GM23338 (cell line): ENCODE data around the gene AMIGO1. TPM values are rescaled to one million over a fixed set of nuclear protein-coding genes. Genes with fewer than 3 reads are reported as not detected.

ENCODE experiments used
- ATAC-seq: fragments of 200-7000 bp; cut with Tn5 transposase; 3 replicates; pipeline ENCODE4 v1.9.1; 2020
- DNase-seq: peaks from one replicate; pipeline ENCODE4 v3.0.0-alpha.2; 2015; ENCODE audit warnings: low spot score
- H2AFZ ChIP-seq: fragments of 200-600 bp; sonication (generic); 2 replicates; pipeline ENCODE4 v1.8.0; 2016; ENCODE audit warnings: antibody characterized with exemption, mild to moderate bottlenecking, moderate library complexity
- H3F3A ChIP-seq: fragments of 200-600 bp; sonication (generic); replicated peaks from 2 replicates; pipeline ENCODE4 v1.8.0; 2017; ENCODE audit warnings: antibody characterized with exemption, mixed run types, low read depth
- H3K27ac ChIP-seq: fragments of 200-600 bp; sonication (generic); 2 replicates; pipeline ENCODE4 v1.6.1; 2016; ENCODE audit warnings: low read depth
- H3K27me3 ChIP-seq: fragments of 200-600 bp; sonication (generic); 2 replicates; pipeline ENCODE4 v1.8.0; 2016; ENCODE audit warnings: mild to moderate bottlenecking, mixed run types, moderate library complexity; ENCODE audit not compliant: insufficient read depth
- H3K36me3 ChIP-seq: fragments of 200-600 bp; sonication (generic); 2 replicates; pipeline ENCODE4 v1.8.0; 2016; ENCODE audit warnings: mild to moderate bottlenecking; ENCODE audit not compliant: insufficient read depth
- H3K4me1 ChIP-seq: fragments of 200-600 bp; sonication (generic); 2 replicates; pipeline ENCODE4 v1.8.0; 2016; ENCODE audit warnings: mild to moderate bottlenecking, moderate library complexity; ENCODE audit not compliant: insufficient read depth
- H3K4me2 ChIP-seq: fragments of 200-600 bp; sonication (generic); 2 replicates; pipeline ENCODE4 v1.7.1; 2017; ENCODE audit warnings: mixed run types
- H3K4me3 ChIP-seq: fragments of 200-600 bp; sonication (generic); 2 replicates; pipeline ENCODE4 v1.6.1; 2016; ENCODE audit warnings: mixed run types
- H3K79me2 ChIP-seq: fragments of 200-600 bp; sonication (generic); replicated peaks from 2 replicates; pipeline ENCODE4 v1.8.0; 2017; ENCODE audit warnings: mild to moderate bottlenecking; ENCODE audit not compliant: insufficient read depth
- H3K9me2 ChIP-seq: fragments of 200-600 bp; sonication (generic); 2 replicates; pipeline ENCODE4 v1.8.0; 2017; ENCODE audit not compliant: insufficient read depth
- H4K20me1 ChIP-seq: fragments of 200-600 bp; sonication (generic); replicated peaks from 2 replicates; pipeline ENCODE4 v1.8.0; 2017; ENCODE audit warnings: mild to moderate bottlenecking; ENCODE audit not compliant: insufficient read depth
- H3K27ac Mint-ChIP-seq: 2 replicates; pipeline ENCODE4 v1.8.0; 2020; ENCODE audit warnings: inconsistent platforms, mild to moderate bottlenecking, moderate library complexity, mixed read lengths
- H3K27me3 Mint-ChIP-seq: 3 replicates; pipeline ENCODE4 v1.8.0; 2022; ENCODE audit warnings: low read depth, mild to moderate bottlenecking, moderate library complexity, mixed read lengths, inconsistent platforms; ENCODE audit not compliant: insufficient read depth, poor library complexity
- H3K36me3 Mint-ChIP-seq: 3 replicates; pipeline ENCODE4 v1.8.0; 2021; ENCODE audit warnings: low read depth, mild to moderate bottlenecking, inconsistent platforms, moderate library complexity, mixed read lengths
- H3K4me1 Mint-ChIP-seq: 3 replicates; pipeline ENCODE4 v1.8.0; 2020; ENCODE audit warnings: mild to moderate bottlenecking, inconsistent platforms, mixed read lengths
- H3K4me3 Mint-ChIP-seq: 3 replicates; pipeline ENCODE4 v1.8.0; 2021; ENCODE audit warnings: moderate library complexity, mild to moderate bottlenecking, inconsistent platforms, mixed read lengths
- H3K9me3 Mint-ChIP-seq: 3 replicates; pipeline ENCODE4 v1.8.0; 2020; ENCODE audit warnings: moderate library complexity, mild to moderate bottlenecking, inconsistent platforms, mixed read lengths
- POLR2AphosphoS5 ChIP-seq: IDR thresholded peaks from 2 replicates; pipeline ENCODE4 v1.6.1; 2016; ENCODE audit warnings: antibody characterized with exemption, low read depth
- STAT1 ChIP-seq: IDR thresholded peaks from one replicate; pipeline ENCODE4 v1.6.1; 2016; ENCODE audit warnings: antibody characterized with exemption; ENCODE audit not compliant: unreplicated experiment
- ZNF114 ChIP-seq: fragments of 250-450 bp; sonication (Bioruptor Pico); IDR thresholded peaks from 2 replicates; pipeline ENCODE4 v1.5.0; 2020; ENCODE audit warnings: mild to moderate bottlenecking, moderate library complexity
- ZNF462 ChIP-seq: fragments of 250-450 bp; sonication (Bioruptor Pico); IDR thresholded peaks from 2 replicates; pipeline ENCODE4 v1.5.0; 2020; ENCODE audit warnings: mild to moderate bottlenecking, moderate library complexity
- polyA plus RNA-seq: library from polyadenylated mRNA; unstranded; fragments of >200 nt; fragmentation: Nextera tagmentation; extraction: Ambion mirVana; gene quantifications from 2 replicates; pipeline ENCODE4 v1.2.1, GENCODE V29; 2016
- total RNA-seq: library from RNA; depleted of rRNA; stranded (reverse); fragments of >200 nt; shearing (Covaris generic); gene quantifications from 2 replicates; pipeline ENCODE4 v1.2.3, GENCODE V29; 2014
- TF ChIP-seq, protein P1 (sequence below): IDR thresholded peaks from one replicate; pipeline ENCODE4 v1.6.1; 2018; ENCODE audit warnings: antibody characterized with exemption; ENCODE audit not compliant: unreplicated experiment
- TF ChIP-seq, protein P2 (sequence below), 2 experiments: fragments of 200-600 bp in 1 of 2; sonication (generic) in 1 of 2; conservative IDR thresholded peaks; 2 replicates each; pipeline versions ENCODE4 v1.5.1 to v1.6.1; 2016 to 2017; ENCODE audit warnings: antibody characterized with exemption in 2 of 2, low read depth in 2 of 2, mild to moderate bottlenecking in 2 of 2, moderate library complexity in 1 of 2

Gene AMIGO1
- total and polyA plus RNA-seq, 2 experiments from 2014 or later, result 0.53 to 3.8 TPM

- no peak for TF ChIP-seq ZNF462
These were observed 32.7 kb downstream of the AMIGO1 start (continued) for GRCh38 chr1:109476825-109477224.

GRCh38 chr1:109475261-109475660 lies 34.3 kb downstream of the AMIGO1 start:
- no peak for DNase-seq
- no peak for ATAC-seq
- no peaks in the 10 kb centered on the region for H3K9me2 ChIP-seq
- no peaks in the 10 kb centered on the region for H3F3A ChIP-seq
- no peak overlapping the region for H3K27ac Mint-ChIP-seq
- H3K79me2 ChIP-seq, result no peaks in the 10 kb centered on the region
- no peaks in the 10 kb centered on the region for H3K36me3 ChIP-seq
- H4K20me1 ChIP-seq, result no peaks in the 10 kb centered on the region
- peaks cover 10% of the 10 kb centered on the region for H3K27me3 Mint-ChIP-seq
- no peak overlapping the region for H3K4me2 ChIP-seq
- H3K4me1 ChIP-seq, result no peaks in the 10 kb centered on the region; the same call in 1 of the 2 replicates
- H3K9me3 Mint-ChIP-seq, result no peaks in the 10 kb centered on the region; the same call in 2 of the 3 replicates
- H3K4me1 Mint-ChIP-seq, result peaks cover 10% of the 10 kb centered on the region
- H3K4me3 ChIP-seq, result no peak overlapping the region
- no peak for TF ChIP-seq POLR2AphosphoS5
- TF ChIP-seq, protein P1, sequence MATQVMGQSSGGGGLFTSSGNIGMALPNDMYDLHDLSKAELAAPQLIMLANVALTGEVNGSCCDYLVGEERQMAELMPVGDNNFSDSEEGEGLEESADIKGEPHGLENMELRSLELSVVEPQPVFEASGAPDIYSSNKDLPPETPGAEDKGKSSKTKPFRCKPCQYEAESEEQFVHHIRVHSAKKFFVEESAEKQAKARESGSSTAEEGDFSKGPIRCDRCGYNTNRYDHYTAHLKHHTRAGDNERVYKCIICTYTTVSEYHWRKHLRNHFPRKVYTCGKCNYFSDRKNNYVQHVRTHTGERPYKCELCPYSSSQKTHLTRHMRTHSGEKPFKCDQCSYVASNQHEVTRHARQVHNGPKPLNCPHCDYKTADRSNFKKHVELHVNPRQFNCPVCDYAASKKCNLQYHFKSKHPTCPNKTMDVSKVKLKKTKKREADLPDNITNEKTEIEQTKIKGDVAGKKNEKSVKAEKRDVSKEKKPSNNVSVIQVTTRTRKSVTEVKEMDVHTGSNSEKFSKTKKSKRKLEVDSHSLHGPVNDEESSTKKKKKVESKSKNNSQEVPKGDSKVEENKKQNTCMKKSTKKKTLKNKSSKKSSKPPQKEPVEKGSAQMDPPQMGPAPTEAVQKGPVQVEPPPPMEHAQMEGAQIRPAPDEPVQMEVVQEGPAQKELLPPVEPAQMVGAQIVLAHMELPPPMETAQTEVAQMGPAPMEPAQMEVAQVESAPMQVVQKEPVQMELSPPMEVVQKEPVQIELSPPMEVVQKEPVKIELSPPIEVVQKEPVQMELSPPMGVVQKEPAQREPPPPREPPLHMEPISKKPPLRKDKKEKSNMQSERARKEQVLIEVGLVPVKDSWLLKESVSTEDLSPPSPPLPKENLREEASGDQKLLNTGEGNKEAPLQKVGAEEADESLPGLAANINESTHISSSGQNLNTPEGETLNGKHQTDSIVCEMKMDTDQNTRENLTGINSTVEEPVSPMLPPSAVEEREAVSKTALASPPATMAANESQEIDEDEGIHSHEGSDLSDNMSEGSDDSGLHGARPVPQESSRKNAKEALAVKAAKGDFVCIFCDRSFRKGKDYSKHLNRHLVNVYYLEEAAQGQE, result no peak
- no peak for TF ChIP-seq STAT1
- no peak for TF ChIP-seq ZNF114 (CRISPR knock-in tag)
- TF ChIP-seq, protein P2, sequence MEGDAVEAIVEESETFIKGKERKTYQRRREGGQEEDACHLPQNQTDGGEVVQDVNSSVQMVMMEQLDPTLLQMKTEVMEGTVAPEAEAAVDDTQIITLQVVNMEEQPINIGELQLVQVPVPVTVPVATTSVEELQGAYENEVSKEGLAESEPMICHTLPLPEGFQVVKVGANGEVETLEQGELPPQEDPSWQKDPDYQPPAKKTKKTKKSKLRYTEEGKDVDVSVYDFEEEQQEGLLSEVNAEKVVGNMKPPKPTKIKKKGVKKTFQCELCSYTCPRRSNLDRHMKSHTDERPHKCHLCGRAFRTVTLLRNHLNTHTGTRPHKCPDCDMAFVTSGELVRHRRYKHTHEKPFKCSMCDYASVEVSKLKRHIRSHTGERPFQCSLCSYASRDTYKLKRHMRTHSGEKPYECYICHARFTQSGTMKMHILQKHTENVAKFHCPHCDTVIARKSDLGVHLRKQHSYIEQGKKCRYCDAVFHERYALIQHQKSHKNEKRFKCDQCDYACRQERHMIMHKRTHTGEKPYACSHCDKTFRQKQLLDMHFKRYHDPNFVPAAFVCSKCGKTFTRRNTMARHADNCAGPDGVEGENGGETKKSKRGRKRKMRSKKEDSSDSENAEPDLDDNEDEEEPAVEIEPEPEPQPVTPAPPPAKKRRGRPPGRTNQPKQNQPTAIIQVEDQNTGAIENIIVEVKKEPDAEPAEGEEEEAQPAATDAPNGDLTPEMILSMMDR (conservative IDR thresholded peaks at IDR 0.05; ENCODE audit: low read depth in 2 of 2), result no peak
- H3K36me3 Mint-ChIP-seq, result no peaks in the 10 kb centered on the region
- H3K4me3 Mint-ChIP-seq, result no peak overlapping the region
- H3K27ac ChIP-seq, result no peak overlapping the region
- peaks cover 3% of the 10 kb centered on the region; the same call in 1 of the 2 replicates for H3K27me3 ChIP-seq
- no peak overlapping the region for H2AFZ ChIP-seq
